HFFc6 (cell line): ENCODE data around the gene ZFYVE28. TPM values are rescaled to one million over a fixed set of nuclear protein-coding genes. Genes with fewer than 3 reads are reported as not detected.

ENCODE experiments used
- DNase-seq: peaks from one replicate; pipeline ENCODE4 v3.0.0-alpha.2; 2018
- H3K27ac Mint-ChIP-seq: 2 replicates; pipeline ENCODE4 v1.8.0; 2020; ENCODE audit warnings: mild to moderate bottlenecking, mixed read lengths
- H3K27me3 Mint-ChIP-seq: 2 replicates; pipeline ENCODE4 v1.8.0; 2021; ENCODE audit warnings: mild to moderate bottlenecking, moderate library complexity, mixed read lengths; ENCODE audit not compliant: insufficient read depth
- H3K36me3 Mint-ChIP-seq: 2 replicates; pipeline ENCODE4 v1.8.0; 2021; ENCODE audit warnings: low read depth, mixed read lengths
- H3K4me1 Mint-ChIP-seq: 2 replicates; pipeline ENCODE4 v1.8.0; 2020; ENCODE audit warnings: low read depth, mixed read lengths
- H3K4me3 Mint-ChIP-seq: 2 replicates; pipeline ENCODE4 v1.8.0; 2020; ENCODE audit warnings: mild to moderate bottlenecking, moderate library complexity, mixed read lengths
- H3K9me3 Mint-ChIP-seq: 2 replicates; pipeline ENCODE4 v1.8.0; 2020; ENCODE audit warnings: mild to moderate bottlenecking, mixed read lengths
- total RNA-seq, 6 experiments: library from RNA; stranded (reverse); fragmentation: NEBNext Ultra II Directional; extraction: Animal tissue kit (Norgen Biotek cat#: 25700); gene quantifications; 2 replicates in 1 of 6; 3 replicates in 5 of 6; pipeline ENCODE4 v1.2.3, GENCODE V29; 2021
- TF ChIP-seq, protein P1 (sequence below): fragments of 200-600 bp; sonication (generic); IDR thresholded peaks from 2 replicates; pipeline ENCODE4 v1.5.0; 2021; ENCODE audit warnings: antibody characterized with exemption, mild to moderate bottlenecking

ZFYVE28 gene
- total RNA-seq, 6 experiments from 2014 or later, result 1.8 to 5.4 (median 2.2) TPM

GRCh38 chr4:2284161-2284933, 134.1 kb downstream of the ZFYVE28 start:
- DNase-seq, result no peak
- Mint-ChIP-seq H3K27ac (no peak overlapping the region), H3K4me1 (peaks cover 5% of the 10 kb centered on the region), H3K4me3 (no peak overlapping the region), H3K9me3 (no peaks in the 10 kb centered on the region), H3K36me3 (no peaks in the 10 kb centered on the region), H3K27me3 (peaks cover 17% of the 10 kb centered on the region)
- TF ChIP-seq, protein P1, sequence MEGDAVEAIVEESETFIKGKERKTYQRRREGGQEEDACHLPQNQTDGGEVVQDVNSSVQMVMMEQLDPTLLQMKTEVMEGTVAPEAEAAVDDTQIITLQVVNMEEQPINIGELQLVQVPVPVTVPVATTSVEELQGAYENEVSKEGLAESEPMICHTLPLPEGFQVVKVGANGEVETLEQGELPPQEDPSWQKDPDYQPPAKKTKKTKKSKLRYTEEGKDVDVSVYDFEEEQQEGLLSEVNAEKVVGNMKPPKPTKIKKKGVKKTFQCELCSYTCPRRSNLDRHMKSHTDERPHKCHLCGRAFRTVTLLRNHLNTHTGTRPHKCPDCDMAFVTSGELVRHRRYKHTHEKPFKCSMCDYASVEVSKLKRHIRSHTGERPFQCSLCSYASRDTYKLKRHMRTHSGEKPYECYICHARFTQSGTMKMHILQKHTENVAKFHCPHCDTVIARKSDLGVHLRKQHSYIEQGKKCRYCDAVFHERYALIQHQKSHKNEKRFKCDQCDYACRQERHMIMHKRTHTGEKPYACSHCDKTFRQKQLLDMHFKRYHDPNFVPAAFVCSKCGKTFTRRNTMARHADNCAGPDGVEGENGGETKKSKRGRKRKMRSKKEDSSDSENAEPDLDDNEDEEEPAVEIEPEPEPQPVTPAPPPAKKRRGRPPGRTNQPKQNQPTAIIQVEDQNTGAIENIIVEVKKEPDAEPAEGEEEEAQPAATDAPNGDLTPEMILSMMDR, result no peak

DNA sequence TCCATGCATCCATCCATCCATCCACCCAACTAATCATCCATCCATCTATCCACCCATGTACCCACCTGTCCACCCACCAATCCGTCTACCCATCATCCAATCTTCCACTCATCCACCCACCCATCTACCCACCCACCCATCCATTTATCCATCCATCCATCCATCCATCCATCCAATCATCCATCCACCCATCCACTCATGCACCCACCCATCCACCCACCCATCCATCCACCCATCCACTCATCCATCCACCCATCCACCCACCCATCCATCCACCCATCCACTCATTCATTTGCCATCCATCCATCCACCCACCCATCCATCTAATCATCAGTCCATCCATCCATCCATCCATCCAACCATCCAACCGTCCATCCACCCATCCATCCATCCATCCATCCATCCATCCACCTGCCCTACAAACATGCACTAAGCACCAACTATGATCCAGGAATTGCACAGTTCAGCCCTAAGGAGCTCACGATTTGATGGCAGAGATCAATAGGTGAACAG, 135.2 kb downstream of the ZFYVE28 start:
- Mint-ChIP-seq H3K9me3 (no peaks in the 10 kb centered on the region), H3K27ac (no peak overlapping the region), H3K27me3 (peaks cover 17% of the 10 kb centered on the region), H3K4me3 (no peak overlapping the region), H3K36me3 (no peaks in the 10 kb centered on the region), H3K4me1 (peaks cover 5% of the 10 kb centered on the region)
- TF ChIP-seq, protein P1, result no peak
- DNase-seq, result no peak

GRCh38 chr4:2281575-2282343, 136.7 kb downstream of the ZFYVE28 start:
- H3K36me3 Mint-ChIP-seq, result no peaks in the 10 kb centered on the region
- peaks cover 15% of the 10 kb centered on the region for H3K27me3 Mint-ChIP-seq
- DNase-seq, result no peak

DNA sequence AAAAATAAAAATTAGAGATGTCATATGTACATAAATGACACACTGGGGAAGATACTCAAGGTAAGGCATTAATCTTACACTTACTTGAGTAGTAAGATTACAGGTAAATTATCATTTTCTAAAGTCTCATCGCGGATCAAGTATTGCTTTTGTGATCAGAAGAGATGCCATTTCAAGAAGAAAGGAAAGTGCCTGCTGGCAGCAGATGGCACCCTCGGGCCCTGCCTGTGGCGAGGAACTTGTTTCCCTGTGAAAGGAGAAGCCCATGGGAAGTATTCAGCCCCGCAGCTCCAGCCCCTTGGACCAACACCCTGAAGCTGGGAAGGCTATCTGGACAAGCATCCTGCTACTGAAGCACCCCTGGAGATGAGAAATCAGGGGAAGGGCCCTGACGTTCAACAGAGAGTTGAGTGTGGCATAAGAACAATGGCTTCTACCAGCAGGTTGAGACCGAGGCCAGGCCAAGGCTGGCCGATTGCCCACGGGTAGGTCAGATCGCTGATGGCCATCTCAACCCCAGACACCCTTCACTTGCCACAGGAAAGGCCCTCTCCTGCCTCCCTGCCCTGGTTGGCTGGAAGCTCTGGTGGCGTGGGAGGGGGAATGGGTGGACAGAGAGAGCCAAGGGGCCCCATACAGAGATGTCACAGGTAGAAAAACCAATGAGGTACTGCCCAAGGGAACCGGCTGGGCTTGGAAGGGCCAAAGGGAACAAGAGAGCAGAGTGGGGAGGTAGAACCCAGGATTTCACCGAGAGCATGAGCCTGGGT, 137.7 kb downstream of the ZFYVE28 start:
- no peak overlapping the region for H3K27ac Mint-ChIP-seq
- H3K36me3 Mint-ChIP-seq, result no peaks in the 10 kb centered on the region
- peaks cover 18% of the 10 kb centered on the region for H3K27me3 Mint-ChIP-seq
- no peaks in the 10 kb centered on the region for H3K9me3 Mint-ChIP-seq
- no peak for DNase-seq
- TF ChIP-seq, protein P1, result peak; percentile 52
- peaks cover 12% of the 10 kb centered on the region for H3K4me1 Mint-ChIP-seq
- no peak overlapping the region for H3K4me3 Mint-ChIP-seq

More at GRCh38 chr4:2281575-2282343, 136.7 kb downstream of the ZFYVE28 start:
- TF ChIP-seq, protein P1, result peak; percentile 59
- H3K4me1 Mint-ChIP-seq, result peaks cover 12% of the 10 kb centered on the region
- no peaks in the 10 kb centered on the region for H3K9me3 Mint-ChIP-seq
- H3K27ac Mint-ChIP-seq, result no peak overlapping the region
- no peak overlapping the region for H3K4me3 Mint-ChIP-seq

DNA sequence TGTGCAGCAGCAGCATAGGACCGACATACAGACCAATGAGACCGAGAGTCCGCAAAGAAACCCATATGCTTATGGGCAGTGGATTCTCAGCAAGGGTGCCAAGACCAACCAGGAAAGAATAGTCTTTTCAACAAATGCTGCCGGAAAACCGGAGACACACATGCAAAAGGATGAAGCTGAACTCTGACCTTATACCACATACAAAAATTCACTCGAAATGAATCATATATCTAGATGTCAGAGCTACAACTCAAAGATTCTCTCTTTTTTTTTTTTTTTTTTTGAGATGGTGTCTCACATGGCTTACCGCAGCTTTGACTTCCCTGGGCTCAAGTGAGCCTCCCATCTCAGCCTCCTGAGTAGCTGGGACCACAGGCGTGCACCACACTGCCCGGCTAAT, 140.5 kb downstream of the ZFYVE28 start:
- Mint-ChIP-seq H3K9me3 (no peaks in the 10 kb centered on the region), H3K36me3 (no peaks in the 10 kb centered on the region), H3K4me1 (0 out of 2 replicates have a peak, but pooled peaks cover 7% of the 10 kb centered on the region), H3K4me3 (no peak overlapping the region), H3K27ac (no peak overlapping the region), H3K27me3 (peaks cover 23% of the 10 kb centered on the region)
- DNase-seq, result no peak
- TF ChIP-seq, protein P1, result no peak
